Sigmoid colon (tissue), 4 donors: ENCODE measurements around the gene CTNND2.

Experiments used
- CTCF ChIP-seq, 4 experiments: fragments of 450-650 bp in 3 of 4; fragments of 200-600 bp in 1 of 4; IDR thresholded peaks; one replicate each; pipeline ENCODE4 v1.5.1; 2016 to 2019; ENCODE audit warnings: antibody characterized with exemption in 4 of 4, mild to moderate bottlenecking in 3 of 4, moderate library complexity in 2 of 4
- POLR2A ChIP-seq, 2 donors: fragments of 450-650 bp; IDR thresholded peaks; one replicate each; pipeline ENCODE4 v1.6.1; 2016; ENCODE audit warnings: antibody characterized with exemption in 2 of 2, mild to moderate bottlenecking in 2 of 2, moderate library complexity in 2 of 2
- POLR2AphosphoS5 ChIP-seq, 4 donors: sonication (generic); formaldehyde crosslinking; IDR thresholded peaks; one replicate each; pipeline ENCODE4 v1.6.1; 2017; ENCODE audit warnings: antibody characterized with exemption in 4 of 4

- no peak for TF ChIP-seq POLR2AphosphoS5 (IDR thresholded peaks at IDR 0.05)
- no peak for TF ChIP-seq POLR2A (IDR thresholded peaks at IDR 0.05)
- no peak for TF ChIP-seq CTCF (IDR thresholded peaks at IDR 0.05)
These were observed 847.7 kb downstream of the CTNND2 start for GRCh38 chr5:11056560-11056959.
